DMS79 treated with DMSO at 0.1 percent for 48 hours (cell line): Measurements from ENCODE around the gene SF3B5.
"Not testable (repeated sequence)": the region's sequence is repeated elsewhere in the genome, so short reads cannot be mapped to it uniquely, and the experiment has no call there.

ENCODE experiments used
- DNase-seq: peaks from one replicate; lab custom pipeline; 2025; lab: John Stamatoyannopoulos, UW

SF3B5 gene

DNA sequence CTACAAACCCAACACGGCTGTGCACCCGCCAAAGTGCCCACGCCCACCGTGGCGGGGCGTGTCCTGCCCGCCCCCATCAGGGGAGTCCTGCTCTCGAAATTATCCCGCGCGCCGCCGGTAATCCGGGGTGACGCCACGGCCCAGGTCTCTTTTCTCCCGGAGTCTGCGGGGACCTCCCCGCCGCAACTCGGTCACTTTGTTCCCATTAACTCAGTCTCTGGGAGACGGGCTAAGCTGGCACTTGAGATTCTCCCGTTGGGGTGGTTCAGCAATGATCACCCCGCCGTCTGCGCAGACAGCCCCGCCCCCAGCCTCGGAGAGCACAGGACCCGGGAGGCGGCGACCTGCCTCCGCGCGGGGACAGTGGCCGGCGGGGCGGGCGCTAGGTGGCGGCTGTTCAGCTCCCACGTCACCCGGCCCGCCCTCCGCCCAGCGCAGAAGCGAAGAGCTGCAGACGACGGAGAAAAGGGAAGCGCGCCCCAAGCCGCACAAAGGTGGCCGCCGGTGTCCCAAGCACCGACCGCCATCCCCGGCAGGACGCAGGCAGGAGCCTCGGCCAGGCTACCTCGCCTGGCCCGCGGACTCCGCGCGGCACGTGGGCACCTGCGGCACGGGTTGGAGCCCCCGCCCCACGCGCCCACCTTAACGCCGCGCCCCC, 31.5 kb downstream of the SF3B5 start:
- DNase-seq: peak; percentile 32

DNA sequence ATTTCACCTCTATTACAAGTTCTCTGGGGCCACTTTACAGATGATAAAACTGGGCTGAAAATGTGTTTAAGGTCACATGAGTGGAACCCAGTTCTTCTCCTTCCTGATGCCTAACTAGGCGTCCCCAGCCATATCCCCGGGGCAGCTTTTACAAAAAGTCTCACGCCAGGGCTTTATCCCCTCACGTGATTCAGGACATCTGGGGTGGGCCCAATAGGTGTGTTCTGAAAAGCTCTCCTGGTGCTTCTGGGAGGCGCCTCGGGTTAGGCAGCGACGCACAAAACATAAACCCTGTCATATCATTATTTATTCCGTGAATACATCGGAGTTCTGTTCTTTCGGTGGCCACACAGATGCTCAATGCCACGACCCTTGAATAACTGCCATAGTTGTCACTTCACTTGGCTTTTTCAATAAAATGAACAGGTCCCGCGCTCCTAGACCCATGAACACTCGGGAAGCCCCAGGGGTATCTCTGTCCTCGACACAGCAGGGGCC, 32.1 kb downstream of the SF3B5 start:
- no peak for DNase-seq

DNA sequence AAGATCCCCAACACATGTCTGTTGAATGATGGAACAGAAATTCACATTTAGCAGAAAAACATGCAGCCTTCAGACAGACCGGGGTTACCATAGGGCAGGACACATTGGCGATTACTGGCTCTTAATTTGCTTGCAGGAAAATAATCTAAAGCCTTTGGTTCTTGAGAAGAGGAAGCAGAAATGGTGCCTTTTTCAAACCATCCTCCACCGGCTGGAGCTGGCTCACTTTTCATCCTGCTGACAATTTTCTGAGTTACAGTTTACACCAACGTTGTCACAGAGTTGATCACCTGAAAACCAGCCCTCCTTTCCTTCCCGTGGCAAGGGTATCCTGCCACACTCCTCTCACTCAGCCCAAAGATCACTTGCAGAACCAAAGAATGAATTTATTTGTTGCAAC, 32.6 kb downstream of the SF3B5 start:
- DNase-seq: no peak

DNA sequence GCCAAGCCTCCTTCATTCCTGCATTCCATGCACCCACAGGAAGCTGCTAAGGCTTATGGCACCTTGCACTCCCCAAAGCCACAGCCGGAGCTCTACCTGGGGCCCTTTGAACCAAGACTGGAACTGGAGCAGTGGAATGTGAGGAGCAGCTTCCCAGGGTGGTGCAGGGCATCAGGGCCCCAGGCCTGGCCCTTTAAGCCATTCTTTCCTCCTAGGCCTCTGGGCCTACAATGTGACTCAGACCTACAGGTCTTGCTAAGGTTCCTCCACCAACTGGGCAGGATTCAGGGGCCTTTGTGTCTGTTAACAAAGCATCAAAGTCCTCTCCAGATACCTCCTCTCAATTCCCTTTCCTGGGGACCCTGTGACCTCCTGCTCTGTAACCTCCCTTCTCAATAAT, 36.2 kb downstream of the SF3B5 start:
- no peak for DNase-seq

DNA sequence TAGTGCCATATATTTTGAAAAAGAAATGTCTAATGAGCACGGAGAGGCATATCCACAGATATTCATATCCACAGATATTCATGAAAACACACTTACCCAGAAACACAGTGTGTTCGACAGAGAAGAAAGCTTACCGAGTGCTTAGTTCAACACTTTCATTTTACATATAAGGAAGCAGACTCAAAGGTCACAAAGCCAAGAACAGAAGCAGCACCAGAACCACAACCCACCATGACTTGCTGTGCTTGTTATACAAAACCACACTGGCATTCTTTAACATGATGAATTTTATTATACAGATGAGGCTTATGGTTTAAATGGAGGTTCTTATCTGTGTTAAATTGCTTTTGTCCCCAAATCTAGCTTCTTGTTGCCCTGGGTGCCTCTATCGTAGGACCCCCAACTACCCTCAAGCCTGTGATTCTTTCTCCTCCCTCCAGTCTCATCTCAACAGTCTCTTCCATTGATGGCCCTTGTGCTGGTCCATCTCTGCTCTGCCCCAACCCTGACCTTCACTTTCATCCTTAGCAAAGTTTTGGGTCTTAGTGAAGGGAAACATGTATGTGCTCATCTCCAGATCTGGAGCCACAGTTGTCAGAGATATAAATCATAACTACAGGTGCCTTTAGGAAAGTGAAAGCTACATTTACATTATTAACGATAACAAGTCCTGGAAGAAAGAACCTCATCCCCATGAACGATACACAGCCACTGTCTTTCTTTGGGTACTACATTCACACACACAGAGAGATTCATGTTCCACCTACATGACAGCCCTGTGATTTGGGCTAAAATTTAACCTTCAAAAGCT, 40.0 kb downstream of the SF3B5 start:
- DNase-seq: no peak

DNA sequence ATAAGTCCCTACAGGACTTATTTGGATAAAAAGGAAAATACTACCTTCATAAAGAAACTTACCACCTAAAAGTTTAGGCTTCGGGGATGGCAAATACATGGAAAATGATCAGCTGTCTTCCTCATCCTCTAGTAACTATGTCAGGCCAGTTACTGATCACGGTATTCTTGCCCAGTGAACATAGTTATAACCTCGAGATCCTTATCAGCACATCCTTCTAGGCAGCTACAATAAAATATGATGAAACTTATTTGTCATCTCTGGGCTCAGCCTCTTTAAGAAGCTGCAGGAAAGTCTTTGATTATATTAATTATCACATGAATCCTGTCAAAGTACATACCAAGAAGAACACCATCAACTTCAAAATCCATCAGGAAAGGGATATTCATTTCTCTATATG, 41.8 kb downstream of the SF3B5 start:
- no peak for DNase-seq

DNA sequence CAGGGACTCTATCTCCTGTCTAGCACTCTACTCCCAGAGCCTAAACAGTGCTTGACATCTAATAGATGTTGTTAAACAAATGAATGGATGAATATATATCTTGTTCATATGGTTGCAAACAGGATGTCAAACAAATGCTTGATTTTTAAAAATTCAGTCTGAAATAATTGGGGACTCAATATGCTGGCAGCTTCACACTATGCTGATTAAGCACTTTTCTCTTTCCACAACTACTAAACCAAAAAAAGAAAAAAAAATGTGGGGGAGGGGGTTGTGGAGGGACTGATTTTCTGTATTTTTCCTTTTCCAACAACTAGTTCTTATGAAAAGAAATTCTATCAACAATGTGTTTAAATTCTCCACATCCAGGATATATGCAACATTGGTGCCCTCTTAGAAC, 42.9 kb downstream of the SF3B5 start:
- no peak for DNase-seq

DNA sequence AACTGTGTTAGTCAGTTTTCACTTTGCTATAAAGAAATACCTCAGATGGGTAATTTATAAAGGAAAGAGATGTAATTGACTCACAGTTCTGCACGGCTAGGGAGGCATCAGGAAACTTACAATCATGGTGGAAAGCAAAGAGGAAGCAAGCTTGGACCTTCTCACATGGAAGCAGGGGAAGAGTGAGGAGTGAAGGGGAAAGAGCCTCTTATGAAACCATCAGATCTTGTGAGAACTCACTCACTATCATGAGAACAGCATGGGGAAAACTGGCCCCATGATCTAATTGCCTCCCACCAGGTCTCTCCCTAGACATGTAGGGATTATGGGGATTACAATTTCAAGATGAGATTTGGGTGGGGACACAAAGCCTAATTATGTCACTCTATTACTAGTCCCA, 46.0 kb downstream of the SF3B5 start:
- no peak for DNase-seq

DNA sequence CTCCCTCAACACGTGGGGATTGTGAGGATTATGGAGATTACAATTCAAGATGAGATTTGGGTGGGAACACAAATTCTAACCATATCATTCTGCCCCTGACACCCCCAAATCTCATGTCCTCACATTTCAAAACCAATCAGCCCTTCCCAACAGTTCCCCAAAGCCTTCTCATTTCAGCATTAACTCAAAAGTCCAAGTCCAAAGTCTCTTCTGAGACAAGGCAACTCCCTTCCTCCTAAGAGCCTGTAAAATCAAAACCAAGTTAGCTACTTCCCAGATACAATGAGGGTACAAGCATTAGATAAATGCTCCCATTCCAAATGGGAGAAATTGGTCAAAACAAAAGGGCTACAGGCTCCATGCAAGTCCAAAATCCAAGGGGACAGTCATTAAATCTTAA, 47.7 kb downstream of the SF3B5 start:
- DNase-seq: no peak

DNA sequence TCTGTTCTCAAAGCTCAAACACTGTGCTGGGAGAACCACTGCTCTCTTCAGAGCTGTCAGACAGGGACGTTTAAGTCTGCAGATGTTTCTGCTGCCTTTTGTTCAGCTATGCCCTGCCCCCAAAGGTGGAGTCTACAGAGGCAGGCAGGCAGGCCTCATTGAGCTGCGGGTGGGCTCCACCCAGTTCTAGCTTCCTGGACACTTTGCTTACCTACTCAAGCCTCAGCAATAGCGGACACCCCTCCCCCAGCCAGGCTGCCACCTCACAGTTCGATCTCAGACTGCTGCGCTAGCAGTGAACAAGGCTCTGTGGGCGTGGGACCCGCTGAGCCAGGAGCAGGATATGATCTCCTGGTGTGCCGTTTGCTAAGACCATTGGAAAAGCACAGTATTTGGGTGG, 48.7 kb downstream of the SF3B5 start:
- not testable (repeated sequence) for DNase-seq

DNA sequence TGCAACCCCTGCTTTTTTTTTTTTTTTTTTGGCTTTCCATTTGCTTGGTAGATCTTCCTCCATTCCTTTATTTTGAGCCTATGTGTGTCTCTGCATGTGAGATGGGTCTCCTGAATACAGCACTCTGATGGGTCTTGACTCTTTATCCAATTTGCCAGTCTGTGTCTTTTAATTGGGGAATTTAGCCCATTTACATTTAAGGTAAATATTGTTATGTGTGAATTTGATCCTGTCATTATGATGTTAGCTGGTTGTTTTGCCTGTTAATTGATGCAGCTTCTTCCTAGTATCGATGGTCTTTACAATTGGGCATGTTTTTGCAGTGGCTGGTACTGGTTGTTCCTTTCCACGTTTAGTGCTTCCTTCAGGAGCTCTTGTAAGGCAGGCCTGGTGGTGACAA, 50.4 kb downstream of the SF3B5 start:
- not testable (repeated sequence) for DNase-seq
